HepG2 (cell line): ENCODE data around the gene TECPR1. TPM values are rescaled to one million over a fixed set of nuclear protein-coding genes. Genes with fewer than 3 reads are reported as not detected.

Experiments used
- HOXA3 ChIP-seq: sonication (generic); formaldehyde crosslinking; IDR thresholded peaks from 2 replicates; pipeline ENCODE4 v1.5.0; 2020; ENCODE audit warnings: missing genetic modification reagents
- IRF2 ChIP-seq: IDR thresholded peaks from 2 replicates; pipeline ENCODE4 v1.6.1; 2018; ENCODE audit warnings: missing genetic modification reagents, missing compliant biosample characterization
- PPARG ChIP-seq: conservative IDR thresholded peaks from 2 replicates; pipeline ENCODE4 v1.6.1; 2016; ENCODE audit warnings: missing biosample characterization, missing genetic modification reagents
- RBM39 ChIP-seq: fragments of 200-400 bp; formaldehyde crosslinking; IDR thresholded peaks from one replicate; pipeline ENCODE4 v1.6.1; 2018; ENCODE audit warnings: antibody characterized with exemption, mild to moderate bottlenecking, low read depth, low read length; ENCODE audit not compliant: poor library complexity, severe bottlenecking
- RELA ChIP-seq: sonication (generic); formaldehyde crosslinking; IDR thresholded peaks from 2 replicates; pipeline ENCODE4 v1.4.0; 2020; ENCODE audit warnings: missing genetic modification reagents
- SCMH1 ChIP-seq: sonication (generic); formaldehyde crosslinking; IDR thresholded peaks from 2 replicates; pipeline ENCODE4 v1.9.0; 2021; ENCODE audit warnings: missing genetic modification reagents, mild to moderate bottlenecking, borderline replicate concordance
- TARDBP ChIP-seq: sonication (generic); formaldehyde crosslinking; IDR thresholded peaks from 2 replicates; pipeline ENCODE4 v1.8.0; 2022; ENCODE audit warnings: mild to moderate bottlenecking, missing genetic modification reagents
- ZNF275 ChIP-seq: sonication (generic); formaldehyde crosslinking; IDR thresholded peaks from 2 replicates; pipeline ENCODE4 v1.8.0; 2022; ENCODE audit warnings: missing genetic modification reagents, mild to moderate bottlenecking, inconsistent platforms, borderline replicate concordance
- ZNF615 ChIP-seq: sonication (generic); formaldehyde crosslinking; IDR thresholded peaks from 2 replicates; pipeline ENCODE4 v1.5.0; 2020; ENCODE audit warnings: mild to moderate bottlenecking, missing genetic modification reagents, borderline replicate concordance
- ZNF784 ChIP-seq: sonication (generic); formaldehyde crosslinking; IDR thresholded peaks from 2 replicates; pipeline ENCODE4 v1.5.1; 2020; ENCODE audit warnings: missing genetic modification reagents, mild to moderate bottlenecking, borderline replicate concordance
- ZNF839 ChIP-seq: sonication (generic); formaldehyde crosslinking; IDR thresholded peaks from 2 replicates; pipeline ENCODE4 v1.4.0; 2020; ENCODE audit warnings: missing genetic modification reagents, mild to moderate bottlenecking, borderline replicate concordance
- polyA plus RNA-seq, 8 experiments: library from polyadenylated mRNA; depleted of rRNA in 3 of 8; stranded (reverse) in 7 of 8; unstranded in 1 of 8; fragments of >200 nt; fragmentation: Illumina TruSeq in 4 of 8; extraction: Trizol in 4 of 8; gene quantifications; 2 replicates each; pipeline versions ENCODE4 v1.2.1 to v1.2.3, GENCODE V29; 2011 to 2016; ENCODE audit warnings: low read depth in 4 of 8, missing spikeins in 1 of 8, mixed read lengths in 1 of 8; ENCODE audit not compliant: insufficient read depth in 1 of 8
- total RNA-seq, 5 experiments: library from RNA; depleted of rRNA; stranded (reverse); fragments of >200 nt; fragmentation: Illumina TruSeq; extraction: Trizol; gene quantifications; 2 replicates each; pipeline ENCODE4 v1.2.3, GENCODE V29; 2016; ENCODE audit warnings: low read depth in 1 of 5
- TF ChIP-seq, protein P1 (sequence below): sonication (generic); formaldehyde crosslinking; conservative IDR thresholded peaks from 2 replicates; pipeline ENCODE4 v1.4.0; 2020; ENCODE audit warnings: missing genetic modification reagents
- TF ChIP-seq, protein P2 (sequence below): sonication (generic); formaldehyde crosslinking; IDR thresholded peaks from 2 replicates; pipeline ENCODE4 v1.4.0; 2020; ENCODE audit warnings: mild to moderate bottlenecking, missing genetic modification reagents
- TF ChIP-seq, protein P3 (sequence below): sonication (generic); formaldehyde crosslinking; IDR thresholded peaks from 2 replicates; pipeline ENCODE4 v1.9.0; 2021; ENCODE audit warnings: missing genetic modification reagents, mild to moderate bottlenecking, borderline replicate concordance
- TF ChIP-seq, protein P4 (sequence below): IDR thresholded peaks from 2 replicates; pipeline ENCODE4 v1.6.1; 2018; ENCODE audit warnings: missing genetic modification reagents, mild to moderate bottlenecking, missing compliant biosample characterization

The TECPR1 gene
- total and polyA plus RNA-seq, 2 of the 13 experiments (the other 11 are each of a cell fraction or from before 2014, with no cell fraction given), result 2.3 to 6.3 TPM

GRCh38 chr7:98211676-98212531 is 40.1 kb downstream of the TECPR1 start (continued):
- TF ChIP-seq, protein P1, sequence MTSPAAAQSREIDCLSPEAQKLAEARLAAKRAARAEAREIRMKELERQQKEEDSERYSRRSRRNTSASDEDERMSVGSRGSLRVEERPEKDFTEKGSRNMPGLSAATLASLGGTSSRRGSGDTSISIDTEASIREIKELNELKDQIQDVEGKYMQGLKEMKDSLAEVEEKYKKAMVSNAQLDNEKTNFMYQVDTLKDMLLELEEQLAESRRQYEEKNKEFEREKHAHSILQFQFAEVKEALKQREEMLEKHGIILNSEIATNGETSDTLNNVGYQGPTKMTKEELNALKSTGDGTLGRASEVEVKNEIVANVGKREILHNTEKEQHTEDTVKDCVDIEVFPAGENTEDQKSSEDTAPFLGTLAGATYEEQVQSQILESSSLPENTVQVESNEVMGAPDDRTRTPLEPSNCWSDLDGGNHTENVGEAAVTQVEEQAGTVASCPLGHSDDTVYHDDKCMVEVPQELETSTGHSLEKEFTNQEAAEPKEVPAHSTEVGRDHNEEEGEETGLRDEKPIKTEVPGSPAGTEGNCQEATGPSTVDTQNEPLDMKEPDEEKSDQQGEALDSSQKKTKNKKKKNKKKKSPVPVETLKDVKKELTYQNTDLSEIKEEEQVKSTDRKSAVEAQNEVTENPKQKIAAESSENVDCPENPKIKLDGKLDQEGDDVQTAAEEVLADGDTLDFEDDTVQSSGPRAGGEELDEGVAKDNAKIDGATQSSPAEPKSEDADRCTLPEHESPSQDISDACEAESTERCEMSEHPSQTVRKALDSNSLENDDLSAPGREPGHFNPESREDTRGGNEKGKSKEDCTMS (CRISPR knock-in tag), result no peak
- TF ChIP-seq ZNF615 (CRISPR knock-in tag) (no peak), RELA (CRISPR knock-in tag) (no peak), ZNF839 (no peak), ZNF784 (CRISPR knock-in tag) (no peak), PPARG (peak; percentile 75), RBM39 (peak; percentile 64), TARDBP (peak; percentile 78; the same call in 1 of the 2 replicates), IRF2 (CRISPR knock-in tag) (no peak), SCMH1 (CRISPR knock-in tag) (no peak), ZNF275 (CRISPR knock-in tag) (no peak), HOXA3 (CRISPR knock-in tag) (peak; percentile 82)
- TF ChIP-seq, protein P2, sequence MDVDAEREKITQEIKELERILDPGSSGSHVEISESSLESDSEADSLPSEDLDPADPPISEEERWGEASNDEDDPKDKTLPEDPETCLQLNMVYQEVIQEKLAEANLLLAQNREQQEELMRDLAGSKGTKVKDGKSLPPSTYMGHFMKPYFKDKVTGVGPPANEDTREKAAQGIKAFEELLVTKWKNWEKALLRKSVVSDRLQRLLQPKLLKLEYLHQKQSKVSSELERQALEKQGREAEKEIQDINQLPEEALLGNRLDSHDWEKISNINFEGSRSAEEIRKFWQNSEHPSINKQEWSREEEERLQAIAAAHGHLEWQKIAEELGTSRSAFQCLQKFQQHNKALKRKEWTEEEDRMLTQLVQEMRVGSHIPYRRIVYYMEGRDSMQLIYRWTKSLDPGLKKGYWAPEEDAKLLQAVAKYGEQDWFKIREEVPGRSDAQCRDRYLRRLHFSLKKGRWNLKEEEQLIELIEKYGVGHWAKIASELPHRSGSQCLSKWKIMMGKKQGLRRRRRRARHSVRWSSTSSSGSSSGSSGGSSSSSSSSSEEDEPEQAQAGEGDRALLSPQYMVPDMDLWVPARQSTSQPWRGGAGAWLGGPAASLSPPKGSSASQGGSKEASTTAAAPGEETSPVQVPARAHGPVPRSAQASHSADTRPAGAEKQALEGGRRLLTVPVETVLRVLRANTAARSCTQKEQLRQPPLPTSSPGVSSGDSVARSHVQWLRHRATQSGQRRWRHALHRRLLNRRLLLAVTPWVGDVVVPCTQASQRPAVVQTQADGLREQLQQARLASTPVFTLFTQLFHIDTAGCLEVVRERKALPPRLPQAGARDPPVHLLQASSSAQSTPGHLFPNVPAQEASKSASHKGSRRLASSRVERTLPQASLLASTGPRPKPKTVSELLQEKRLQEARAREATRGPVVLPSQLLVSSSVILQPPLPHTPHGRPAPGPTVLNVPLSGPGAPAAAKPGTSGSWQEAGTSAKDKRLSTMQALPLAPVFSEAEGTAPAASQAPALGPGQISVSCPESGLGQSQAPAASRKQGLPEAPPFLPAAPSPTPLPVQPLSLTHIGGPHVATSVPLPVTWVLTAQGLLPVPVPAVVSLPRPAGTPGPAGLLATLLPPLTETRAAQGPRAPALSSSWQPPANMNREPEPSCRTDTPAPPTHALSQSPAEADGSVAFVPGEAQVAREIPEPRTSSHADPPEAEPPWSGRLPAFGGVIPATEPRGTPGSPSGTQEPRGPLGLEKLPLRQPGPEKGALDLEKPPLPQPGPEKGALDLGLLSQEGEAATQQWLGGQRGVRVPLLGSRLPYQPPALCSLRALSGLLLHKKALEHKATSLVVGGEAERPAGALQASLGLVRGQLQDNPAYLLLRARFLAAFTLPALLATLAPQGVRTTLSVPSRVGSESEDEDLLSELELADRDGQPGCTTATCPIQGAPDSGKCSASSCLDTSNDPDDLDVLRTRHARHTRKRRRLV (CRISPR knock-in tag), result no peak
- TF ChIP-seq, protein P3, sequence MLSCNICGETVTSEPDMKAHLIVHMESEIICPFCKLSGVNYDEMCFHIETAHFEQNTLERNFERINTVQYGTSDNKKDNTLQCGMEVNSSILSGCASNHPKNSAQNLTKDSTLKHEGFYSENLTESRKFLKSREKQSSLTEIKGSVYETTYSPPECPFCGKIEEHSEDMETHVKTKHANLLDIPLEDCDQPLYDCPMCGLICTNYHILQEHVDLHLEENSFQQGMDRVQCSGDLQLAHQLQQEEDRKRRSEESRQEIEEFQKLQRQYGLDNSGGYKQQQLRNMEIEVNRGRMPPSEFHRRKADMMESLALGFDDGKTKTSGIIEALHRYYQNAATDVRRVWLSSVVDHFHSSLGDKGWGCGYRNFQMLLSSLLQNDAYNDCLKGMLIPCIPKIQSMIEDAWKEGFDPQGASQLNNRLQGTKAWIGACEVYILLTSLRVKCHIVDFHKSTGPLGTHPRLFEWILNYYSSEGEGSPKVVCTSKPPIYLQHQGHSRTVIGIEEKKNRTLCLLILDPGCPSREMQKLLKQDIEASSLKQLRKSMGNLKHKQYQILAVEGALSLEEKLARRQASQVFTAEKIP (CRISPR knock-in tag), result no peak
- TF ChIP-seq, protein P4, sequence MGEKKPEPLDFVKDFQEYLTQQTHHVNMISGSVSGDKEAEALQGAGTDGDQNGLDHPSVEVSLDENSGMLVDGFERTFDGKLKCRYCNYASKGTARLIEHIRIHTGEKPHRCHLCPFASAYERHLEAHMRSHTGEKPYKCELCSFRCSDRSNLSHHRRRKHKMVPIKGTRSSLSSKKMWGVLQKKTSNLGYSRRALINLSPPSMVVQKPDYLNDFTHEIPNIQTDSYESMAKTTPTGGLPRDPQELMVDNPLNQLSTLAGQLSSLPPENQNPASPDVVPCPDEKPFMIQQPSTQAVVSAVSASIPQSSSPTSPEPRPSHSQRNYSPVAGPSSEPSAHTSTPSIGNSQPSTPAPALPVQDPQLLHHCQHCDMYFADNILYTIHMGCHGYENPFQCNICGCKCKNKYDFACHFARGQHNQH (CRISPR knock-in tag), result no peak
